ENCODE measurements around the gene ACAD8.
A peak's percentile ranks its signal among the peaks of the same experiment; 100 is the strongest.
"Not testable (repeated sequence)": the region's sequence is repeated elsewhere in the genome, so short reads cannot be mapped to it uniquely, and the experiment has no call there.

Gene ACAD8

GRCh38 chr11:134240592-134240991, 12.8 kb upstream of the ACAD8 start:
- DNase-seq: no peak

GRCh38 chr11:134242376-134242775, 11.0 kb upstream of the ACAD8 start:
- DNase-seq: no peak

- DNase-seq: no peak
These were observed 9.5 kb upstream of the ACAD8 start for GRCh38 chr11:134243913-134244312.

GRCh38 chr11:134244593-134244992, 8.8 kb upstream of the ACAD8 start:
- no peak for DNase-seq

GRCh38 chr11:134245434-134245833, 7.9 kb upstream of the ACAD8 start:
- no peak for DNase-seq

GRCh38 chr11:134246100-134246499, 7.3 kb upstream of the ACAD8 start:
- no peak for DNase-seq

GRCh38 chr11:134246678-134247077, 6.7 kb upstream of the ACAD8 start:
- no peak for DNase-seq

GRCh38 chr11:134248910-134249480, 4.4 kb upstream of the ACAD8 start:
- DNase-seq: no peak

- DNase-seq: no peak
These were observed 3.1 kb upstream of the ACAD8 start for GRCh38 chr11:134250246-134250645.

GRCh38 chr11:134250675-134251074, 2.7 kb upstream of the ACAD8 start:
- DNase-seq: no peak

- peak; percentile 40 for DNase-seq
These were observed 801 bp upstream of the ACAD8 start for GRCh38 chr11:134252346-134253187.

- DNase-seq: no peak
These were observed 1.2 kb downstream of the ACAD8 start for GRCh38 chr11:134254433-134255183.

- not testable (repeated sequence) for DNase-seq
These were observed 1.8 kb downstream of the ACAD8 start for GRCh38 chr11:134255184-134255561.

- no peak for DNase-seq
These were observed 3.7 kb downstream of the ACAD8 start for GRCh38 chr11:134257101-134257500.

- DNase-seq: no peak
These were observed 5.2 kb downstream of the ACAD8 start for GRCh38 chr11:134258577-134258976.

GRCh38 chr11:134260503-134260902, 7.1 kb downstream of the ACAD8 start:
- DNase-seq: no peak

- DNase-seq: no peak
These were observed 7.6 kb downstream of the ACAD8 start for GRCh38 chr11:134260983-134261382.

GRCh38 chr11:134261626-134262488, 8.5 kb downstream of the ACAD8 start:
- DNase-seq: peak; percentile 42

- no peak for DNase-seq
These were observed 11.8 kb downstream of the ACAD8 start for GRCh38 chr11:134264966-134265764.

GRCh38 chr11:134266440-134266839, 13.1 kb downstream of the ACAD8 start:
- DNase-seq: no peak

- no peak for DNase-seq
These were observed 13.5 kb downstream of the ACAD8 start for GRCh38 chr11:134266841-134267251.

GRCh38 chr11:134267461-134267860, 14.1 kb downstream of the ACAD8 start:
- no peak for DNase-seq
